HepG2 (cell line): Measurements from ENCODE around the gene MST1. TPM values are rescaled to one million over a fixed set of nuclear protein-coding genes. Genes with fewer than 3 reads are reported as not detected.

Experiments
- ADNP ChIP-seq: sonication (generic); formaldehyde crosslinking; IDR thresholded peaks from 2 replicates; pipeline ENCODE4 v1.4.0; 2020; ENCODE audit warnings: missing genetic modification reagents
- ARHGAP35 ChIP-seq: sonication (generic); formaldehyde crosslinking; IDR thresholded peaks from 2 replicates; pipeline ENCODE4 v1.9.0; 2022; ENCODE audit warnings: mild to moderate bottlenecking, inconsistent platforms, moderate library complexity, missing genetic modification reagents, borderline replicate concordance
- DRAP1 ChIP-seq: IDR thresholded peaks from 2 replicates; pipeline ENCODE4 v1.6.1; 2016; ENCODE audit warnings: missing genetic modification reagents, missing compliant biosample characterization
- E2F5 ChIP-seq: sonication (generic); formaldehyde crosslinking; conservative IDR thresholded peaks from 2 replicates; pipeline ENCODE4 v1.4.0; 2020; ENCODE audit warnings: missing genetic modification reagents
- FOSL1 ChIP-seq: sonication (generic); formaldehyde crosslinking; IDR thresholded peaks from 2 replicates; pipeline ENCODE4 v1.9.0; 2021; ENCODE audit warnings: missing genetic modification reagents, borderline replicate concordance
- FOXO1 ChIP-seq: sonication (generic); formaldehyde crosslinking; IDR thresholded peaks from 2 replicates; pipeline ENCODE4 v1.4.0; 2020; ENCODE audit warnings: missing genetic modification reagents
- GABPB1 ChIP-seq: IDR thresholded peaks from 2 replicates; pipeline ENCODE4 v1.6.1; 2016; ENCODE audit warnings: mild to moderate bottlenecking, missing genetic modification reagents, moderate library complexity, missing compliant biosample characterization
- HES4 ChIP-seq: sonication (generic); formaldehyde crosslinking; IDR thresholded peaks from 2 replicates; pipeline ENCODE4 v1.9.0; 2021; ENCODE audit warnings: mild to moderate bottlenecking, missing genetic modification reagents, borderline replicate concordance
- HIC2 ChIP-seq: sonication (generic); formaldehyde crosslinking; IDR thresholded peaks from 2 replicates; pipeline ENCODE4 v1.9.0; 2022; ENCODE audit warnings: low read depth, missing genetic modification reagents
- HOXA3 ChIP-seq: sonication (generic); formaldehyde crosslinking; IDR thresholded peaks from 2 replicates; pipeline ENCODE4 v1.5.0; 2020; ENCODE audit warnings: missing genetic modification reagents
- KDM6A ChIP-seq: IDR thresholded peaks from 2 replicates; pipeline ENCODE4 v1.6.1; 2016; ENCODE audit warnings: low read depth
- KMT2A ChIP-seq: sonication (generic); formaldehyde crosslinking; IDR thresholded peaks from 2 replicates; pipeline ENCODE4 v1.4.0; 2020; ENCODE audit warnings: missing genetic modification reagents
- NFE2L2 ChIP-seq: fragments of 150-350 bp; IDR thresholded peaks from 2 replicates; pipeline ENCODE4 v1.6.1; 2014; ENCODE audit warnings: low read length
- REXO4 ChIP-seq: sonication (generic); formaldehyde crosslinking; IDR thresholded peaks from 2 replicates; pipeline ENCODE4 v1.8.0; 2022; ENCODE audit warnings: missing genetic modification reagents, mild to moderate bottlenecking, borderline replicate concordance
- RFX1 ChIP-seq: fragments of 450-650 bp; IDR thresholded peaks from 2 replicates; pipeline ENCODE4 v1.6.1; 2017
- RFX5 ChIP-seq: IDR thresholded peaks from 2 replicates; pipeline ENCODE4 v1.6.1; 2011; ENCODE audit warnings: low read depth, low read length, improper control_type of control experiment
- SMARCC2 ChIP-seq: fragments of 450-650 bp; IDR thresholded peaks from 2 replicates; pipeline ENCODE4 v1.6.1; 2017; ENCODE audit warnings: antibody characterized with exemption, mild to moderate bottlenecking
- SP140L ChIP-seq: sonication (generic); formaldehyde crosslinking; IDR thresholded peaks from 2 replicates; pipeline ENCODE4 v1.4.0; 2020; ENCODE audit warnings: missing genetic modification reagents, borderline replicate concordance
- SRSF9 ChIP-seq: fragments of 200-400 bp; formaldehyde crosslinking; IDR thresholded peaks from 2 replicates; pipeline ENCODE4 v1.6.1; 2018; ENCODE audit warnings: borderline replicate concordance, mild to moderate bottlenecking, low read depth, low read length; ENCODE audit not compliant: insufficient read depth, poor library complexity, severe bottlenecking
- THAP8 ChIP-seq: sonication (generic); formaldehyde crosslinking; IDR thresholded peaks from 2 replicates; pipeline ENCODE4 v1.5.1; 2020; ENCODE audit warnings: missing genetic modification reagents, mild to moderate bottlenecking, borderline replicate concordance
- ZBTB8A ChIP-seq: sonication (generic); formaldehyde crosslinking; IDR thresholded peaks from 2 replicates; pipeline ENCODE4 v1.4.0; 2020; ENCODE audit warnings: mild to moderate bottlenecking, low read depth, missing genetic modification reagents, borderline replicate concordance
- ZNF224 ChIP-seq: sonication (generic); formaldehyde crosslinking; IDR thresholded peaks from 2 replicates; pipeline ENCODE4 v1.5.0; 2020; ENCODE audit warnings: mild to moderate bottlenecking, missing genetic modification reagents
- ZNF572 ChIP-seq: sonication (generic); formaldehyde crosslinking; IDR thresholded peaks from 2 replicates; pipeline ENCODE4 v1.5.1; 2020; ENCODE audit warnings: mild to moderate bottlenecking, missing genetic modification reagents
- ZNF672 ChIP-seq: sonication (generic); formaldehyde crosslinking; IDR thresholded peaks from 2 replicates; pipeline ENCODE4 v1.8.1; 2022; ENCODE audit warnings: missing genetic modification reagents
- ZNF781 ChIP-seq: sonication (generic); formaldehyde crosslinking; IDR thresholded peaks from 2 replicates; pipeline ENCODE4 v1.5.1; 2020; ENCODE audit warnings: borderline replicate concordance, mild to moderate bottlenecking, missing genetic modification reagents; ENCODE audit errors: not compliant biosample characterization
- ZSCAN22 ChIP-seq: sonication (generic); formaldehyde crosslinking; IDR thresholded peaks from 2 replicates; pipeline ENCODE4 v1.4.0; 2020; ENCODE audit warnings: mild to moderate bottlenecking, missing genetic modification reagents
- polyA plus RNA-seq, 8 experiments: library from polyadenylated mRNA; depleted of rRNA in 3 of 8; stranded (reverse) in 7 of 8; unstranded in 1 of 8; fragments of >200 nt; fragmentation: Illumina TruSeq in 4 of 8; extraction: Trizol in 4 of 8; gene quantifications; 2 replicates each; pipeline versions ENCODE4 v1.2.1 to v1.2.3, GENCODE V29; 2011 to 2016; ENCODE audit warnings: low read depth in 4 of 8, missing spikeins in 1 of 8, mixed read lengths in 1 of 8; ENCODE audit not compliant: insufficient read depth in 1 of 8
- total RNA-seq, 5 experiments: library from RNA; depleted of rRNA; stranded (reverse); fragments of >200 nt; fragmentation: Illumina TruSeq; extraction: Trizol; gene quantifications; 2 replicates each; pipeline ENCODE4 v1.2.3, GENCODE V29; 2016; ENCODE audit warnings: low read depth in 1 of 5

MST1 gene
- total and polyA plus RNA-seq, 2 of the 13 experiments (the other 11 are each of a cell fraction or from before 2014, with no cell fraction given) = 189 to 452 TPM

- peak; percentile 66; the same call in 1 of the 2 replicates for TF ChIP-seq KDM6A (CRISPR knock-in tag)
- peak; percentile 46 for TF ChIP-seq ZNF781 (CRISPR knock-in tag)
- no peak for TF ChIP-seq ZSCAN22
- peak; percentile 81 for TF ChIP-seq FOXO1 (CRISPR knock-in tag)
- TF ChIP-seq REXO4 = no peak
- TF ChIP-seq RFX1 = no peak
- no peak for TF ChIP-seq ADNP (CRISPR knock-in tag)
- no peak for TF ChIP-seq ZNF672 (CRISPR knock-in tag)
- no peak for TF ChIP-seq SP140L (CRISPR knock-in tag)
- no peak for TF ChIP-seq E2F5
- no peak for TF ChIP-seq ZBTB8A (CRISPR knock-in tag)
- TF ChIP-seq ZNF224 (CRISPR knock-in tag) = no peak
- TF ChIP-seq HIC2 (CRISPR knock-in tag) = no peak
- no peak for TF ChIP-seq ARHGAP35
- TF ChIP-seq HES4 (CRISPR knock-in tag) = no peak
- no peak for TF ChIP-seq SMARCC2
- 0 out of 2 replicates have a peak, but pooled peaks have one; percentile 11 for TF ChIP-seq DRAP1 (CRISPR knock-in tag)
- TF ChIP-seq NFE2L2 = peak; percentile 7; the same call in 1 of the 2 replicates
- no peak for TF ChIP-seq RFX5
- TF ChIP-seq KMT2A (CRISPR knock-in tag) = no peak
- TF ChIP-seq HOXA3 (CRISPR knock-in tag) = peak; percentile 55
- no peak for TF ChIP-seq SRSF9
- TF ChIP-seq THAP8 = no peak
- no peak for TF ChIP-seq ZNF572
- TF ChIP-seq FOSL1 (CRISPR knock-in tag) = no peak
- no peak; the same call in 1 of the 2 replicates for TF ChIP-seq GABPB1 (CRISPR knock-in tag)
Observed at GRCh38 chr3:49671291-49672288, 17.7 kb downstream of the MST1 start (continued).
